Calu3 (cell line): ENCODE measurements around the gene GNB1L. TPM values are rescaled to one million over a fixed set of nuclear protein-coding genes. Genes with fewer than 3 reads are reported as not detected.

ENCODE experiments used
- BruUV-seq: library from RNA; stranded (reverse); fragments of 400-500 nt; replicated peaks from 2 replicates; lab custom pipeline; 2021; lab: Mats Ljungman, UMichigan
- CTCF ChIA-PET: fragments of 300-600 bp; sonication (Branson Sonifier 250); formaldehyde crosslinking; loops from one replicate; lab custom pipeline; 2022; ENCODE audit warnings: antibody characterized with exemption; lab: Charles Lee
- DNase-seq: peaks from one replicate; pipeline ENCODE4 v3.0.0; 2022
- H3K27ac Mint-ChIP-seq: one replicate; pipeline ENCODE4 v1.8.0; 2022; ENCODE audit warnings: mixed read lengths; ENCODE audit not compliant: unreplicated experiment
- H3K27me3 Mint-ChIP-seq: one replicate; pipeline ENCODE4 v1.8.0; 2022; ENCODE audit warnings: mixed read lengths; ENCODE audit not compliant: unreplicated experiment
- H3K36me3 Mint-ChIP-seq: one replicate; pipeline ENCODE4 v1.8.0; 2022; ENCODE audit warnings: mild to moderate bottlenecking, moderate library complexity, mixed read lengths; ENCODE audit not compliant: insufficient read depth, unreplicated experiment
- H3K4me1 Mint-ChIP-seq: one replicate; pipeline ENCODE4 v1.8.0; 2022; ENCODE audit warnings: mild to moderate bottlenecking, low read depth, mixed read lengths; ENCODE audit not compliant: unreplicated experiment
- H3K4me3 Mint-ChIP-seq: one replicate; pipeline ENCODE4 v1.8.0; 2022; ENCODE audit warnings: mild to moderate bottlenecking, low read depth, moderate library complexity, mixed read lengths; ENCODE audit not compliant: unreplicated experiment
- H3K9me3 Mint-ChIP-seq: one replicate; pipeline ENCODE4 v1.8.0; 2022; ENCODE audit warnings: low read depth, mixed read lengths; ENCODE audit not compliant: unreplicated experiment
- intact Hi-C: fragments of 100-400 bp; cut with micrococcal nuclease; formaldehyde crosslinking; loops from one replicate; pipeline ENCODE4 v1.10.0; 2022; ENCODE audit not compliant: unreplicated experiment
- total RNA-seq: library from RNA; stranded (reverse); gene quantifications from 2 replicates; pipeline ENCODE4 v1.2.3, GENCODE V29; 2022
- TF ChIP-seq, protein P1 (sequence below): fragments of 200-600 bp; IDR thresholded peaks from one replicate; pipeline ENCODE4 v1.8.0; 2022; ENCODE audit warnings: antibody characterized with exemption; ENCODE audit not compliant: unreplicated experiment

GNB1L gene
- total RNA-seq, 1 experiment from 2014 or later: 13.0 TPM

DNA sequence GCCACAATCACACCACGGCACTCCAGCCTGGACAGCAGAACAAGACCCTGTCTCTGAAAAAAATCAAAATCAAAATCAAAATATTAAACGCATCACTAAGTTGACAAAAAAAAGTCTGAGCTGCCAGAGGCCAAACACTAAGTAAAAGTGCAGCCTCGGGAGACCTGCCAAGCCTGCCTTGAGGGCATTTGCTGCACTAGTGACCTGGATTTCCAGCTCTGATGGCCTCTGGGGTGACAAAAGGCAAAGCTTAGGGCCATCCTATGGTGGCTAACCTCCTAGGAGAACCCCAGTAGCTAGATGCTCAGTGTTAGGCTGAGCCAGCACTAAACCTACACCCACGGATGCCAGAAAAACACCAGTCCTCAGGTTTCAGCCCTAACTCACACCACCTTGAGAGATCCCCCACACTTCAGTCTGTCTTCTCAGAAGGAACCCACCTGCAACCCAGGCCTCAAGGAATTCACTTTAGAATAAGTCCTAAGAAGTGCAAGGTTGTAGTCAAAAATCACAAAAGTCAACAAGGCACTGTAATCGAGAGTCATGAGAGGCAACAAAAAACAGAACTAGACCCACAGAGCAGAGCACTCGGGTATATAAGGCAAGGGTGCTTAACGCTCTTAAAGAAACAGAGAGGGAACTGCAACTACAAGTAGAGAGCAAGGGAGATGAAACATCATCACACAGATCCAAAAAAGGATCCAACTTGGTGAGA lies 28.6 kb downstream of the GNB1L start:
- CTCF ChIA-PET: no interaction called here
- Mint-ChIP-seq H3K9me3 (peaks cover 2% of the 10 kb centered on the region), H3K36me3 (peaks cover 4% of the 10 kb centered on the region), H3K4me3 (no peak overlapping the region), H3K27ac (no peak overlapping the region), H3K27me3 (no peaks in the 10 kb centered on the region), H3K4me1 (no peaks in the 10 kb centered on the region)
- intact Hi-C loops: no loop called here
- no TSS peak for BruUV-seq
- DNase-seq: no peak
- TF ChIP-seq, protein P1, sequence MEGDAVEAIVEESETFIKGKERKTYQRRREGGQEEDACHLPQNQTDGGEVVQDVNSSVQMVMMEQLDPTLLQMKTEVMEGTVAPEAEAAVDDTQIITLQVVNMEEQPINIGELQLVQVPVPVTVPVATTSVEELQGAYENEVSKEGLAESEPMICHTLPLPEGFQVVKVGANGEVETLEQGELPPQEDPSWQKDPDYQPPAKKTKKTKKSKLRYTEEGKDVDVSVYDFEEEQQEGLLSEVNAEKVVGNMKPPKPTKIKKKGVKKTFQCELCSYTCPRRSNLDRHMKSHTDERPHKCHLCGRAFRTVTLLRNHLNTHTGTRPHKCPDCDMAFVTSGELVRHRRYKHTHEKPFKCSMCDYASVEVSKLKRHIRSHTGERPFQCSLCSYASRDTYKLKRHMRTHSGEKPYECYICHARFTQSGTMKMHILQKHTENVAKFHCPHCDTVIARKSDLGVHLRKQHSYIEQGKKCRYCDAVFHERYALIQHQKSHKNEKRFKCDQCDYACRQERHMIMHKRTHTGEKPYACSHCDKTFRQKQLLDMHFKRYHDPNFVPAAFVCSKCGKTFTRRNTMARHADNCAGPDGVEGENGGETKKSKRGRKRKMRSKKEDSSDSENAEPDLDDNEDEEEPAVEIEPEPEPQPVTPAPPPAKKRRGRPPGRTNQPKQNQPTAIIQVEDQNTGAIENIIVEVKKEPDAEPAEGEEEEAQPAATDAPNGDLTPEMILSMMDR: no peak

GRCh38 chr22:19824926-19825339 lies 29.7 kb downstream of the GNB1L start:
- CTCF ChIA-PET: no interaction called here
- TF ChIP-seq, protein P1: no peak
- Mint-ChIP-seq H3K27me3 (no peaks in the 10 kb centered on the region), H3K9me3 (peaks cover 2% of the 10 kb centered on the region), H3K4me3 (no peak overlapping the region), H3K36me3 (peaks cover 4% of the 10 kb centered on the region), H3K4me1 (no peaks in the 10 kb centered on the region), H3K27ac (no peak overlapping the region)
- intact Hi-C loops: no loop called here
- no peak for DNase-seq
- BruUV-seq: no TSS peak

DNA sequence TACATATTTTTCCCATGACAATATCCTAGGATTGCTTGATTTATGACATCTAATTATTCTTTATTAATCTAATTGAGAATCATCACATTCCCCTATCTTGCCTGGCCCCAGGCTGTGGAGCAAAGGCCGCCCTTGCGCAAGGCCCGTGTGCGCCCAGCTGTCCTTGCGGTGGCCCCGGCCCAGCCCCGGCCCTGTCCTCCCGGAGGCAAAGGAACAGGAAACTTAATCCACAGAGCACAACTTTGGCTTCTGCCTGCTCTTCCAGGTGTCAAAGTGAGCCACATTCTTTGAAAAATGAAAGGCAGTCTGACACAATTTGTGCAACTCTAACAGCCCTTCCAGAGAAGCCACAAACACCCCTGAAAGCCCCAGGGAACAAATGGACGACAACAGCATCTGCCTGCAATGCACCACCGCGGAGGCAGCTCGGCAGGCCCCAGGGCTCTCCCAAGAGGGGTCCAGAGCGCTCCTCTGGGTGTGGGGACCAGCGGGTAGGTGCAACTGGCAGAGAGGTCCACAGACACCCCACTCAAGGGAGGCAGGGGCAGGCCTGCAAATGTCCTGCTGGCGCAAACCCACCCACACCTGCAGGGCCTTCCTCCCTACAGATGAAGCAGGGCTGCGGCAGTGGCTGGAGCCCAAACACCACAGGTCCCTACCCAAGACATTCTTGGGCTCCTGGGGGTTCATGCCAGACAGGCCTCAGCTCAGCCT lies 30.3 kb downstream of the GNB1L start:
- Mint-ChIP-seq H3K36me3 (peaks cover 4% of the 10 kb centered on the region), H3K9me3 (peaks cover 2% of the 10 kb centered on the region), H3K4me3 (no peak overlapping the region), H3K27me3 (no peaks in the 10 kb centered on the region), H3K27ac (no peak overlapping the region), H3K4me1 (no peaks in the 10 kb centered on the region)
- TF ChIP-seq, protein P1: no peak
- BruUV-seq: no TSS peak
- DNase-seq: no peak
- intact Hi-C loops: no loop called here
- CTCF ChIA-PET: no interaction called here

DNA sequence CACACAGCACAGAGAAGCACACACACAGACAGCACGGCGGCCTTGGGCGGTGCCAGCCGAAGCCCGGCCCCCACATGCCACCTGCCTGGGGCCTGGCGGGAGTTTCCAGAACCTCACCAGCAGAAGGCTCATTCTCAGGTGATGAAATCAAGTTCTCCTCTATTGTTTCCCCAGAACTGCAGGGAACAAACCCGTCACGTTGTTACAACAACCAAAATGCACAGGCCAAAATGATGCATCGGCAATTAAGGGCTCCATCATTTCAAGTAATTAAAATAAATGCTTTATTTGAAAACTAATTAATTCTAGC lies 30.8 kb downstream of the GNB1L start:
- CTCF ChIA-PET: no interaction called here
- Mint-ChIP-seq H3K4me3 (no peak overlapping the region), H3K27ac (no peak overlapping the region), H3K27me3 (no peaks in the 10 kb centered on the region), H3K36me3 (peaks cover 4% of the 10 kb centered on the region), H3K9me3 (peaks cover 2% of the 10 kb centered on the region), H3K4me1 (no peaks in the 10 kb centered on the region)
- TF ChIP-seq, protein P1: no peak
- no TSS peak for BruUV-seq
- intact Hi-C loops: no loop called here
- no peak for DNase-seq
